ENCODE results near the gene ILKAP. TPM values are rescaled to one million over a fixed set of nuclear protein-coding genes. Genes with fewer than 3 reads are reported as not detected.

ILKAP gene
- total and polyA plus RNA-seq, 12 donors = 12.3 to 131 (median 26.1) TPM

- Histone ChIP-seq H3K4me3 (peak overlapping the region in 3 of 4 donors; percentile 22 to 67 (median 43)), H3K4me1 (replicated peaks in 1 of 2) (peaks cover 0 to 6% of the 10 kb centered on the region in 2 donors), H3K36me3 (replicated peaks in 1 of 2) (no peaks in the 10 kb centered on the region), H3K27me3 (no peaks in the 10 kb centered on the region), H3K27ac (peak overlapping the region in 1 of 5 donors; percentile 19), H3K9me3 (replicated peaks in 1 of 3) (no peaks in the 10 kb centered on the region)
- intact Hi-C loops (cut with DNase I) = no loop called here
- DNase-seq = peak; percentile 69 to 89 (median 82)
- 0 to 16% (median 3%) methylated on average over 1 to 46 of the region's 46 CpGs for WGBS, 4 donors
- TF ChIP-seq POLR2A (IDR thresholded peaks at IDR 0.05) (peak in 1 of 2 donors; percentile 48), CTCF (IDR thresholded peaks at IDR 0.05) (no peak)
Observed at GRCh38 chr2:238231251-238231793, 27.8 kb upstream of the ILKAP start.

- Histone ChIP-seq H3K9me3 (replicated peaks in 1 of 3) (no peaks in the 10 kb centered on the region), H3K36me3 (replicated peaks in 1 of 2) (no peaks in the 10 kb centered on the region), H3K27ac (no peak overlapping the region), H3K4me3 (peak overlapping the region in 3 of 4 donors; percentile 22 to 67 (median 43)), H3K27me3 (no peaks in the 10 kb centered on the region), H3K4me1 (replicated peaks in 1 of 2) (peaks cover 0 to 6% of the 10 kb centered on the region in 2 donors)
- 63 to 90% (median 83%) methylated on average over 5 of the region's 5 CpGs for WGBS, 4 donors
- no peak for DNase-seq
- TF ChIP-seq CTCF (IDR thresholded peaks at IDR 0.05) = no peak
- TF ChIP-seq POLR2A (IDR thresholded peaks at IDR 0.05) = no peak
- intact Hi-C loops (cut with DNase I) = no loop called here
Observed at GRCh38 chr2:238230699-238231098, 27.2 kb upstream of the ILKAP start.

- no peaks in the 10 kb centered on the region for H3K9me3 ChIP-seq (replicated peaks in 1 of 3)
- no peak for DNase-seq
- no peak overlapping the region for H3K4me3 ChIP-seq
- intact Hi-C loops (cut with DNase I) = no loop called here
- peaks cover 0 to 6% of the 10 kb centered on the region in 2 donors for H3K4me1 ChIP-seq (replicated peaks in 1 of 2)
- H3K27ac ChIP-seq = no peak overlapping the region
- WGBS, 4 donors = 77 to 84% (median 81%) methylated on average over 3 to 4 of the region's 4 CpGs
- H3K36me3 ChIP-seq (replicated peaks in 1 of 2) = no peaks in the 10 kb centered on the region
- H3K27me3 ChIP-seq = no peaks in the 10 kb centered on the region
- TF ChIP-seq POLR2A (IDR thresholded peaks at IDR 0.05) (no peak), CTCF (IDR thresholded peaks at IDR 0.05) (no peak)
Observed at GRCh38 chr2:238228700-238229099, 25.2 kb upstream of the ILKAP start.

GRCh38 chr2:238227587-238228032 lies 24.1 kb upstream of the ILKAP start:
- Histone ChIP-seq H3K9me3 (replicated peaks in 1 of 3) (no peaks in the 10 kb centered on the region), H3K36me3 (replicated peaks in 1 of 2) (no peaks in the 10 kb centered on the region), H3K27ac (no peak overlapping the region), H3K27me3 (no peaks in the 10 kb centered on the region), H3K4me1 (replicated peaks in 1 of 2) (peaks cover 0 to 6% of the 10 kb centered on the region in 2 donors), H3K4me3 (no peak overlapping the region)
- intact Hi-C loops (cut with DNase I) = no loop called here
- 84 to 95% (median 91%) methylated on average over 8 to 11 of the region's 11 CpGs for WGBS, 4 donors
- TF ChIP-seq CTCF (IDR thresholded peaks at IDR 0.05) = no peak
- TF ChIP-seq POLR2A (IDR thresholded peaks at IDR 0.05) = no peak
- DNase-seq = no peak
